Measurements from ENCODE around the gene OR2V1.
"Not testable (repeated sequence)": the region's sequence is repeated elsewhere in the genome, so short reads cannot be mapped to it uniquely, and the experiment has no call there.

Gene OR2V1, protein sequence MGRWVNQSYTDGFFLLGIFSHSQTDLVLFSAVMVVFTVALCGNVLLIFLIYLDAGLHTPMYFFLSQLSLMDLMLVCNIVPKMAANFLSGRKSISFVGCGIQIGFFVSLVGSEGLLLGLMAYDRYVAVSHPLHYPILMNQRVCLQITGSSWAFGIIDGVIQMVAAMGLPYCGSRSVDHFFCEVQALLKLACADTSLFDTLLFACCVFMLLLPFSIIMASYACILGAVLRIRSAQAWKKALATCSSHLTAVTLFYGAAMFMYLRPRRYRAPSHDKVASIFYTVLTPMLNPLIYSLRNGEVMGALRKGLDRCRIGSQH

DNA sequence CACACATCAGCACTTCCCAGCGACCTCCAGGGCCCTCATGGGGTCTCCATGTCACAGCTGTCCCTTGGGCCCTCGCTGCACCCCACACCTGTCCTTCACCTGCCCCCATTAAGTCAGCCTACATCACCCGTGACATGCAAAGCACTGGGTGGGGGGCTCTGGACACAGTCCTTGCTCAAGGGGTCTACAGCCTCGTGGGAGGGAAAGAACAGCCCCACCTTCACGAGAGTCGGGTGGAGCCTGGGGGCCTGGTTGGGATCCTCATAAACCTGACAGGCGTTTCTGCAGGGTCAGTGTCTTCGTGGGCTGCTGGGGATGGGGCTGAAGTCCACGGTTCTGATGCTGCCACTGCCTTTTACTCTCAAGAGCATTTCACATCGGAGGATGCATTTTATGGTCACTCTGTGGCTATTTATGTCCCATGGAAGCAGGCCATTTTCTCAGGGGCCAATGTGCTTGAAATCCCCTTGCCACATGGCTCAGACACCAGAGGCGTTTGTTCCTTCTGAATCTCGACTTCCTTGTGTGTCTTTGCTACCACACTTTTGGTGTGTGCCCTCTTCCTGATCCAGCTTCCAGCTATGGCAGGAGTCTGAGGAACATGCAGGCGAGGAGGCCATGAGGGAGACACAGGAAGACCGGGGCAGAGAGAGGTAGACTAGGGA lies at the start of gene OR2V1:
OR2V1 (minus strand) TSS at position 338 of the 665 bp plus-strand sequence. CDS start 5,865 bp downstream, outside the sequence.
- FAIRE-seq (no peak), DNase-seq (ENCODE audit: low spot score) (no peak)

DNA sequence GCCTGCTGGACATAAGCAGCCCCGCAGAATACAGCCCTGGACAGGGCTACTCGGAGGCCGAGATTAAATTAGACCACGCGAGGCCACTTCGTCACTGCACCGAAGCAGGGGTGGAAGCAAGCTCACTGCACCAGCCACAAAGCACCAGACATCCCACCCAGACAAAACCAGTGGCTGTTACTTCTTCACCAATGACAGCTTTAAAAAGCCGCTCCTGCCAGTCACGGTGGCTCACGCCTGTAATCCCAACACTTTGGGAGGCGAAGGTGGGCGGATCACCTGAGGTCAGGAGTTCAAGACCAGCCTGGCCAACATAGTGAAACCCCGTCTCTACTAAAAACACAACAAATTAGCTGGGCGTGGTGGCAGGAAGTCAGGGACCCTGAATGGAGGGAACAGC lies 46.6 kb upstream of the OR2V1 start:
- not testable (repeated sequence) for FAIRE-seq

DNA sequence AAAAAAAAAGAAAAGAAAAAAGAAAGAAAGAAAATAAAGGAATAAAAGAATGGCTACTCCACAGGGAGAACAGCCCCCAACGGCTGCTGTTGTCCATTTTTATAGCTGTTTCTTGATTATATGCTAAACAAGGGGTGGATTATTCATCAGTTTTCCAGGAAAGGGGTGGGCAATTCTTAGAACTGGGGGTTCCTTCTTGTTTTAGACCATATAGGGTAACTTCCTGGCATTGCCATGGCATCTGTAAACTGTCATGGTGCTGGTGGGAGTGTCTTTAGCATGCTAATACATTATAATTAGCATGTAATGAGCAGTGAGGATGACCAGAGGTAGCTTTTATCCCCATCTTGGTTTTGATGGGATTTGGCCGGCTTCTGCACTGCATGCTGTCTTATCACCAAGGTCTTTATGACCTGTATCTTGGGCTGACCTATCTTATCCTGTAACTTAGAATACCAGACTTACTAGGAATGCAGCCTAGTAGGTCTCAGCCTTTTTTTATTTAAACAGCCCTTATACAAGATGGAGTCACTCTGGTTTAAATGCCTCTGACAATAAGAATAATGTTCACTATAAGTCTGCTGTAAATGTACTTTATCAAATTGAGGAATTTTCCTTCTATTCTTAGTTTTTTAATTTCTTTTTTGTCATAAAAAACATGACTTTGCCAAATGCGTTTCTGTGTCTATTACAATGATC lies 45.4 kb upstream of the OR2V1 start:
- DNase-seq (ENCODE audit: low spot score) (no peak), FAIRE-seq (no peak)

More for the DNA sequence above, 46.6 kb upstream of the OR2V1 start:
- not testable (repeated sequence) for DNase-seq (ENCODE audit: low spot score)

DNA sequence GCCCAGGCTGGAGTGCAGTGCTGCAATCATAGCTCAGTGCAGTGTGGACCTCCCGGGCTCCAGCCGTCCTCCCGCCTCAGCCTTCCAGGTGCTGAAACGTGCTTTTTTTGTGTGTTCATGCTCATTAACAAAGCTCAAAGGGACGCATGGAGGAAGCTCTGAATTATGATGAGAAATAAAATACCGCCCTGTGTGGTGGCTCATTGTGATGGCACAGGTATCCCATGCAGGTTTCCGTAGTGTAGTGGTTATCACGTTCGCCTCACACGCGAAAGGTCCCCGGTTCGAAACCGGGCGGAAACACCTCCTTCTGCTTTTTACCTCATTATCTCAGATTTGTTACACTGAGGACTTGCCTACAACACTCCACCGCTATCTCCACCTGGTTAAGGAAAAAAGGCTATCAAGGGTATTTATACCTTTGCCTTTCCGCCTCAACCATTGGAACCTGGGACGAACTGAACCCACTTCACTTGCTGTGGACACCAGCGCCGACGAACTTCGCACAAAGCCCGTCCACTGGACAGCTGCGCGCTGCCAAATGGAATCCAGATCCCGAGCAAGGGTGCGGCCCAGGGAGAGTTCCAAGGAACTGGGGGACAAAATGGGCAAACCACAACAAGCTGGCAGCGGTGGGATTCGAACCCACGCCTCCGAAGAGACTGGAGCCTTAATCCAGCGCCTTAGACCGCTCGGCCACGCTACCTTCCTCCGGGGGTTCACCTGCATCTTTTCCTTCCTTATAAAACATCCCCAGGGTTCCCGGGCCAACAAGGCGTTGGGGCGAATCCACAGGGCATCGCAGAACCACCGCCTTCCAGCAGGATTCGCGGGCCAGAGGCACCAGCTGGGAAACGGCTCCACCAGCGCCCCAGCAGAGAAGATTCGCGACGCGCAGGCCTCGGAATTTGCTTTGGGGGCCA lies 42.7 kb upstream of the OR2V1 start:
- peak; percentile 60 for DNase-seq (ENCODE audit: low spot score)
- FAIRE-seq: no peak

DNA sequence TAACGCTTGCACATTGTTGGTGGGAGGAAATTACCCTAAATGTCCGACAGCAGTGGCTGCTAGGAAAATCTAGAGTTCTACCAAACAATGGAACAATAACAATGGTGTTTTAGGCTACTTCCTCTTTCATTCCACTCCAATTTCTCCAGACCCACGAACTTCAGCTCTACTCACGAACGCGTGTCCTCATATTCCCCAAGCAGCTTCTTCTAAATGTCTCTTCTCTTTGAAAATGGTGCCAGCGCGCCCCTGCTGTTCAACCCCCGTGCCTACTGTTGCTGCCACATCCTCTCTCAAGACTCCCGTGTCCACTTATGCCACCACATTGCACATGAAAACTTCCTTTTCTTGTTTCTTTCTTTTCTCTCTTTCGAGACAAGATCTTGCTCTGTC lies 42.1 kb upstream of the OR2V1 start:
- DNase-seq (ENCODE audit: low spot score) (no peak), FAIRE-seq (no peak)

DNA sequence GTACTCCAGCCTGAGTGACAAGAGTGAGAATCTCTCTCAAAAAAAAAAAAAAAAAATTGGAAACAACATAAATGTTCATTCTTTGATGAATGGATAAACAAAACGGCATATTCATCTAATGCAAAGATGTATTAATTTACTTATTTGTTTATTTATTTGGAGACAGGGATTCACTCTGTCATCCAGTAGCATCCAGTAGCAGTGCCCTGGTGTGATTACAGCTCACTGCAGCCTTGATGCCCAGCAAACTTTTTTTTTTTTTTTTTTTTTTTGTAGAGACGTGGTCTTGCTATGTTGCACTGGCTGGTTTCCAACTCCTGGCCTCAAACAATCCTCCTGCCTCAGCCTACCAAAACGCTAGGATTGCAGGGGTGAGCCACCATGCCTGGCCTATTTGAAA lies 40.8 kb upstream of the OR2V1 start:
- no peak for FAIRE-seq
- no peak for DNase-seq (ENCODE audit: low spot score)

DNA sequence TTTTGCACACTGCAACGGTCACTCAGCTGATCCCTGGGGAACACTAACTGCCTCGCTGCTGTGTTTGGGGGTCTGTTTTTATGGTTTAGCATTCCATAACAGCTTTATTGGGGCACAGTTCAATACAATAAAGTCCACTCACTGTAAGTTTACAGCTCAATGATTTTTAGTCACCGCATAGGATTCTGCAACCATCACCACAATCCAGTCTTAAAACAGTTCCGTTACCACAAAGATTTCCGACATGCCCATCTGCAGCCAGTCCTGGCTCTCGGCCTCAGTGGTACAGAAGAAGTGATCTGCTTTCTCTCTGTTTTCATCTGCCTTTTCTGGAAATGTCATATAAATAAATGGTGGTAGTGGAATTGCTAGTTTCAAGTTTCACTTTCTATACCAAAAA lies 40.0 kb upstream of the OR2V1 start:
- DNase-seq (ENCODE audit: low spot score): peak; percentile 72
- FAIRE-seq: peak; percentile 90

DNA sequence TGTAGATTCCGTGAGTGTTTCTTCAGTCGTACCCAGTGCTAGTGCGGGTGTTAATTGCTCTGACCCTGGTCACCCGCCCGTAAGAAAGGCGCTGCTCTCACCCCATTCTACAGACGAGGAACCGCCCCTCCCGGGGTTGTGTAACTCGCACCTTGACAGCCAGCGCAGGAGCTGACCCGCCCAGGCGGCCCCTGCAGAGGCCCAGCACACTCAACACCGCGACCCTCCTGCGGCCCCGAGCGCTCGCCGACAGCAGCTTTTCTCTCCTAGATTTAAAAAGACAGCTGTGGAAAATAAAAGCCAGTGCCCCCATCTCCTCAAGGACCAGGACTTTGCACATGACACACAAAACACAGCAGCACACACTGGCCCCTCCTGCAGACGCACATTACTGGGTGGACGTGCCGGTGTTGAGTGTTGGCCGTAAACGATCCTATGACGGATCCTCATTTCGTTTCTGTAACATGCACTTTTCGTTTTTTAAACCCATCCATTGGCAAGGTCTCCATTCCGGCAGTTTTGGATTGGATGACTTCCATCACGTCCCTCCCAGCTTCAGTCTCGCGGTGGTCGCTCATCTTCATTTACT lies 39.4 kb upstream of the OR2V1 start:
- FAIRE-seq: no peak
- no peak for DNase-seq (ENCODE audit: low spot score)

DNA sequence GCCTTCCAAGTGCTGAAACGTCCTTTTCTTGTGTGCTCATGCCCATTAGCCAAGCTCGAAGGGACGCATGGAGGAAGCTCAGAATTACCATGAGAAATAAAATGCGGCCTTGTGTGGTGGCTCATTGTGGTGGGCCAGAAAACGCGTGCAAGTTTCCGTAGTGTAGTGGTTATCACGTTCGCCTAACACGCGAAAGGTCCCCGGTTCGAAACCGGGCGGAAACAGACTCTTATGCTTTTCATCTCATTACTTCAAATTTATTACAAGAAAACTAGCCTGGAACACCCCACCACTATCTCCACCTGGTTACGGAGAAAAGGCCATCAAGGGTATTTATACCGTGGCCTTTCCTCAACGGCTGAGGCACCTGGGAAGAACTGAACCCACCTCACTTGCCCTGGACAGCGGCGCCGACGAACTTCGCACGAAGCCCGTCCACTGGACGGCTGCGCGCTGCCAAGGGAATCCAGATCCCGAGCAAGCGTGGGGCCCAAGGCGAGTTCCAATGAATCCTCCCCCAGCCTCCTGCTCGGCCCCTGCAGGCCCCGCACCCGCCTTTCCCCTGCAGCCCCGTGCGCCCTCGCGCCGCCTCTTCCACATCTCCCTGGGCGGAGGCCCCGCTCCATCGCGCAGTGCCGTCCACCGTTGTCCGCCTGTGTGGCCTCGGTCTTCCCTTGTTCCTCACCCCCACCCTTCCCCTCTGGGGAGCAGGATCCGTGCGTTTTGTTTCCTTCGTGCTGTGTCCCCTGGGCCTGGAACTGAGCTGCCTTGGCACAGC lies 38.7 kb upstream of the OR2V1 start:
- FAIRE-seq (peak; percentile 55), DNase-seq (ENCODE audit: low spot score) (peak; percentile 84)

DNA sequence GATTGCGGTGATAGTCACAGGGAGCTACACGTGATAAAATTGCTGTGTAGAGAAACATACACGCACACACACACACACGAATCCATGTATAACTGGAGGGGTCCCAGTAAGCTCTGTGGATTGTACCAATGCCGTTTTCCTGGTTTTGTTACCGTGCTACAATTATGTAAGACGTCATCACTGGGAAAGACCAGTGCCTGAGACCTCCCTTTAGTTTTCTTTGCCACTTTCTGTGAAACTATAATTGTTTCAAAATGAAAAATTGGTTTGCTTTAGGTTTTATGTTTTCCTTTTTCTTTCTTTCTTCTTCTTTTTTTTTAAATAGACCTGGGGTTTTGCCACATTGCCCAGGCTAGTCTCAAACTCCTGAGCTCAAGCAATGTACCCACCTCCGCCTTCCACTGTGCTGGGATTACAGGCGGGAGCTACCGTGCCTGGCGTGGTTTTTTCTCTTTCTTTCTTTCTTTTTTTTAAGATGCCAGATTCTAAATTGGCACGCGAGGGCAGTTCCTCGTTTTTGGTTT lies 37.7 kb upstream of the OR2V1 start:
- FAIRE-seq (no peak), DNase-seq (ENCODE audit: low spot score) (no peak)

DNA sequence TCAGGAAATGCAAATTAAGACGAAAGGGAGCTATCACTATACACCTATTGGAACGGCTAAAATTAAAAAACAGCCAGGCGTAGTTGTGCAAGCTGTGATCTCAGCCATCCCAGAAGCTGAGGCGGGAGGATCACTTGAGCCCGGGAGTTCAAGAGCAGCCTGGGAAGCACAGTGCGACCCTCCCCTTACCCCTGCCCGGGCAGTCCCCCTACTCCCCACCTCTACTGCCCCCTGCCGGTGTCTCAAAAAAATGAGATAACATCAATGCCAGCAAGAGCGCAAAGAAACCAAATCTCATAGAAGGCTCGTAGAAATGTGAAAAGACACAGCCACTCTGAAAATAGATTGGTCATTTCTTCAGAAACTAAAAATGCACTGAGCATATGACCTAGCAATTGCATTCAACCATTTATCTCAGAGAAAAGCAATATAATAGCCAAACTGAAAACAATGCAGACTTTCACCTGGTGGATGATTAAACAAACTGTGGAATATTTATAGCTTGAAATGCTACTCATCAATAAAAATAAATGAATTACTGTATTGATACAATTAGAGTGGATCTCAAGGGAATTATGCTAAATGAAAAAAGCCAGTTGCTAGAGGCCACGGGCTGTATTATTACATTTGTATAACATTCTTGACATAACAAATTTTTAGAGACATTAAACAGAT lies 37.0 kb upstream of the OR2V1 start:
- FAIRE-seq (no peak), DNase-seq (ENCODE audit: low spot score) (no peak)

DNA sequence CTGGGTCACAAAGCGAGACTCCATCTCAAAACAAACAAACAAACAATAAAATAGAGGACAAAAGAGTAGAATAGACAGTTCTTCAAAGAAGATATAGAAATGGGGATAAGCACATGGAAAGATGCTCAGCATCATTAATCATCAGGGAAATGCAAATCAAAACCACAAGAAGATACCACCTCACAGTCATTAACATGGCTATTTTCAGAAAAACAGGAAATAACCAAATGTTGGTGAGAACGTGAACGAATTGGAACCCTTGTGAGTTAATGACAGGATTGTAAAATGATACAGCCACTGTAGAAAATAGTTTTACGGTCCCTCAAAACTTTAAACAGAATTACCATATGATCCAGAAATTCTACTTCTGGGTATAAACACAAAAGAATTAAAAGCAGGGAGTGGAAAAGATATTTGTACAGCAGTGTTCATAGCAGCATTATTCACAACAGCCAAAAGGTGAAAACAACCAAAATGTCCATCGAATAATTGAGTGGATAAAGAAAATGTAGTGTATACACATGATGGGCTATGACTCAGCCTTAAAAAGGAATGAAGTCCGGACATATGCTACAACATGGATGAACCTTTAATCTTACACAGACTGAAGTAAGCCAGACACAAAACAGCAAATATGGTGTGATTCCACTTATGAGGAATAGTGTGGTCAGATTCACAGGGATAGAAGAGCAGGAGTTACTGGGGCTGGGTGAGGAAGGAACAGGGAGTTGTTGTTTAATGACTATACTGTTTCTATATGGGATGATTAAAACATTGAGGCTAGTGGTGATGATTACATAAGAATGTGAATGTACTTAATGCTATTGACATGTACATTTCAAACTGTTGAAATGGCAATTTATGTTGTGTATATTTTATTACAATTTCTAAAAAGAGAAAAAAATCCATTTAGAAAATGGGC lies 36.1 kb upstream of the OR2V1 start:
- DNase-seq (ENCODE audit: low spot score): no peak
- FAIRE-seq: no peak

DNA sequence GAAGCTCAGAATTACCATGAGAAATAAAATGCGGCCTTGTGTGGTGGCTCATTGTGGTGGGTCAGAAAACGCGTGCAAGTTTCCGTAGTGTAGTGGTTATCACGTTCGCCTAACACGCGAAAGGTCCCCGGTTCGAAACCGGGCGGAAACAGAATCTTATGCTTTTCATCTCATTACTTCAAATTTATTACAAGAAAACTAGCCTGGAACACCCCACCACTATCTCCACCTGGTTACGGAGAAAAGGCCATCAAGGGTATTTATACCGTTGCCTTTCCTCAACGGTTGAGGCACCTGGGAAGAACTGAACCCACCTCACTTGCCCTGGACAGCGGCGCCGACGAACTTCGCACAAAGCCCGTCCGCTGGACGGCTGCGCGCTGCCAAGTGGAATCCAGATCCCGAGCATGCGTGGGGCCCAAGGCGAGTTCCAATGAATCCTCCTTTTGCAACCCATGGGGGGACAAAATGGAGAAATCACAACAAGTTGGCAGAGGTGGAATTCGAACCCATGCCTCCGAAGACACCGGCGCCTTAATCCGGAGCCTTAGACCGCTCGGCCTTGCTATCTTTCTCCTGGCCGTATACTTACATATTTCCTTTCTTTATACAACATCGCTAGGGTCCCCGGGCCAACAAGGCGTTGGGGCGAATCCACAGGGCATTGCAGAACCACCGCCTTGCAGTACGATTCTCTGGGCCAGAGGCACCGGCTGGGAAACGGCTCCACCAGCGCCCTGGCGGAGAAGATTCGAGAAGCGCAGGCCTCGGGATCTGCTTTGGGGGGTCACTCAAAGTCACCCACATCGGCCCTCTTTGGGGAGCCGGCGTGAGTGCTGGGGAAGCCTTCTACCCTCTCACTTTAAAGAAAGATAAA lies 33.3 kb upstream of the OR2V1 start:
- DNase-seq (ENCODE audit: low spot score): peak; percentile 23
- FAIRE-seq: no peak

DNA sequence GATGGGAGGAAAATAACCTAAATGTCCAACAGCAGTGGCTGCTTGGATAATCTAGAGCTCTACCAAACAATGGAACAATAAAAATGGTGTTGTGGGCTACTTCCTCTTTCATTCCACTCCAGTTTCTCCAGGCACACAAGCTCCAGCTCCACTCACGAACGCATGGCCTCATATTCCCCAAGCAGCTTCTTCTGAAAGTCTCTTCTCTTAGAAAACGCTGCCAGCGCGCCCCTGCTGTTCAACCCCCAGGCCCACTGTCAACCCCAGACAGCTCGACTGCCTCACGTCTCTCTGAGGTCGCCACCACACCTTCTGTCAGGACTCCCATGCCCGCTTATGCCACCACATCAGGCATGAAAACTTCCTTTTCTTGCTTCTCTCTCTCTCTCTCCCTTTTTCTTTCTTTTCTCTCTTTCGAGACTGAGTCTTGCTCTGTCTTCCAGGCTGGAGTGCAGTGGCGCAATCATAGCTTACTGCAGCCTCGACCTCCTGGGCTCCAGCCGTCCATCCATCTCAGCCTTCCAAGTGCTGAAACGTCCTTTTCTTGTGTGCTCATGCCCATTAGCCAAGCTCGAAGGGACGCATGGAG lies 32.6 kb upstream of the OR2V1 start:
- DNase-seq (ENCODE audit: low spot score): no peak

DNA sequence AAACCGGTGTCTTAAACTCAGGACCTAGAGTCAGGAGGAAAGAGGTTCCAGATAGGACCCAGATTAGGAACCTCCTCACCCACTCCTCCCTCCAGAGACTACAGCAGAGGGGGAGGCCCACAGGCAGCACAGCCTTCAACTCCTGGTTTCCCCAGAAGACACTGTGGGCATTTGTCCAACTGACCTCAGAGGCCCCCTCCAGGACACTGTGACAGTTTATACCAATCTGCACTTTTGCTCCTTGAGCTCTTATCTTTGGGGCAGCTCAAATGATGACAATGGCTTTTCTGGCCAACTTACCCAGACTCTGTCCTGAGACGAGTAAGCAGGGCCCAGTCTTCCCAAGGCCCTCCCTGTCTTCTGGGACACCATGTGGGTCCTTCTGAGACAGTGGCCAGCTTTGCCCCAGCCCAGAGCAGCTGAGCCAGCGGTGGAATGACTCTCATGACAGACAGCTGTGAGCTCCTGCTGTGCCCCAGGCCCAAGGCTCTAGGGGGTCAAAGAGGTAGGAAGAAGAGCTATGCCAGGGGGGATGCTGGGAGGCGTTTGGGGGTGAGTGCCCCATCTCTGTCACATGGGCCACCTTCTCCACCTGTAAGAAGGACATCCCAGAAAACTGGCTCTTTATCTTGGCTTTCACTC lies 30.7 kb upstream of the OR2V1 start:
- DNase-seq (ENCODE audit: low spot score) (no peak), FAIRE-seq (no peak)

More for the DNA sequence above, 32.6 kb upstream of the OR2V1 start:
- FAIRE-seq: no peak
